ENCODE results near the gene ZNF549. TPM values are rescaled to one million over a fixed set of nuclear protein-coding genes. Genes with fewer than 3 reads are reported as not detected.
A peak's percentile ranks its signal among the peaks of the same experiment; 100 is the strongest.

The ZNF549 gene
- total and polyA plus RNA-seq, 10 of the 15 experiments (the other 5 are each of a cell fraction or from before 2014, with no cell fraction given), result 0.73 to 4.0 (median 2.3) TPM

GRCh38 chr19:57559008-57559403 lies 31.9 kb downstream of the ZNF549 start (continued):
- no peak for TF ChIP-seq TBL1XR1 (IDR thresholded peaks at IDR 0.05; ENCODE audit: low read depth, low read length)
- TF ChIP-seq RAD21 (IDR thresholded peaks at IDR 0.05; ENCODE audit: insufficient read depth, low read depth, low read length), result no peak
- no peak for TF ChIP-seq ZNF274 (IDR thresholded peaks at IDR 0.05; ENCODE audit: insufficient read depth, insufficient read length)
- no peak for TF ChIP-seq EGR1 (IDR thresholded peaks at IDR 0.05; ENCODE audit: borderline replicate concordance in 1 of 2, low read depth in 2 of 2, low read length in 2 of 2)
- TF ChIP-seq, protein P1, sequence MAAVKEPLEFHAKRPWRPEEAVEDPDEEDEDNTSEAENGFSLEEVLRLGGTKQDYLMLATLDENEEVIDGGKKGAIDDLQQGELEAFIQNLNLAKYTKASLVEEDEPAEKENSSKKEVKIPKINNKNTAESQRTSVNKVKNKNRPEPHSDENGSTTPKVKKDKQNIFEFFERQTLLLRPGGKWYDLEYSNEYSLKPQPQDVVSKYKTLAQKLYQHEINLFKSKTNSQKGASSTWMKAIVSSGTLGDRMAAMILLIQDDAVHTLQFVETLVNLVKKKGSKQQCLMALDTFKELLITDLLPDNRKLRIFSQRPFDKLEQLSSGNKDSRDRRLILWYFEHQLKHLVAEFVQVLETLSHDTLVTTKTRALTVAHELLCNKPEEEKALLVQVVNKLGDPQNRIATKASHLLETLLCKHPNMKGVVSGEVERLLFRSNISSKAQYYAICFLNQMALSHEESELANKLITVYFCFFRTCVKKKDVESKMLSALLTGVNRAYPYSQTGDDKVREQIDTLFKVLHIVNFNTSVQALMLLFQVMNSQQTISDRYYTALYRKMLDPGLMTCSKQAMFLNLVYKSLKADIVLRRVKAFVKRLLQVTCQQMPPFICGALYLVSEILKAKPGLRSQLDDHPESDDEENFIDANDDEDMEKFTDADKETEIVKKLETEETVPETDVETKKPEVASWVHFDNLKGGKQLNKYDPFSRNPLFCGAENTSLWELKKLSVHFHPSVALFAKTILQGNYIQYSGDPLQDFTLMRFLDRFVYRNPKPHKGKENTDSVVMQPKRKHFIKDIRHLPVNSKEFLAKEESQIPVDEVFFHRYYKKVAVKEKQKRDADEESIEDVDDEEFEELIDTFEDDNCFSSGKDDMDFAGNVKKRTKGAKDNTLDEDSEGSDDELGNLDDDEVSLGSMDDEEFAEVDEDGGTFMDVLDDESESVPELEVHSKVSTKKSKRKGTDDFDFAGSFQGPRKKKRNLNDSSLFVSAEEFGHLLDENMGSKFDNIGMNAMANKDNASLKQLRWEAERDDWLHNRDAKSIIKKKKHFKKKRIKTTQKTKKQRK (IDR thresholded peaks at IDR 0.05; ENCODE audit: low read depth, low read length), result no peak
- peak; percentile 19; the same call in 1 of the 2 replicates for TF ChIP-seq PKNOX1 (IDR thresholded peaks at IDR 0.05)
- no peak for TF ChIP-seq GATAD2B (conservative IDR thresholded peaks at IDR 0.05; ENCODE audit: low read depth)
- TF ChIP-seq, protein P2, sequence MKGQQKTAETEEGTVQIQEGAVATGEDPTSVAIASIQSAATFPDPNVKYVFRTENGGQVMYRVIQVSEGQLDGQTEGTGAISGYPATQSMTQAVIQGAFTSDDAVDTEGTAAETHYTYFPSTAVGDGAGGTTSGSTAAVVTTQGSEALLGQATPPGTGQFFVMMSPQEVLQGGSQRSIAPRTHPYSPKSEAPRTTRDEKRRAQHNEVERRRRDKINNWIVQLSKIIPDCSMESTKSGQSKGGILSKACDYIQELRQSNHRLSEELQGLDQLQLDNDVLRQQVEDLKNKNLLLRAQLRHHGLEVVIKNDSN (IDR thresholded peaks at IDR 0.05; ENCODE audit: borderline replicate concordance, extremely low read length, insufficient read depth, low read depth, low read length), result no peak

Data from GM12878 (cell line).